Fibroblast of lung (primary cell): ENCODE measurements around the gene OLFM1. TPM values are rescaled to one million over a fixed set of nuclear protein-coding genes. Genes with fewer than 3 reads are reported as not detected.

ENCODE experiments used
- DNase-seq, 2 donors: peaks; one replicate each; pipeline versions ENCODE4 v3.0.0 to v3.0.0-alpha.2; 2010; ENCODE audit warnings: low read depth in 2 of 2
- H2AFZ ChIP-seq: 2 replicates; pipeline ENCODE4 v1.5.1; 2012; ENCODE audit warnings: low read length, control low read depth, inconsistent platforms
- H3K27ac ChIP-seq: 2 replicates; pipeline ENCODE4 v1.5.1; 2011; ENCODE audit warnings: low read length, control low read depth; ENCODE audit not compliant: insufficient read depth
- H3K27me3 ChIP-seq: 2 replicates; pipeline ENCODE4 v1.5.1; 2011; ENCODE audit warnings: mild to moderate bottlenecking, low read length; ENCODE audit not compliant: control insufficient read depth, insufficient read depth
- H3K36me3 ChIP-seq: 2 replicates; pipeline ENCODE4 v1.5.1; 2011; ENCODE audit warnings: low read length; ENCODE audit not compliant: control insufficient read depth, insufficient read depth
- H3K4me1 ChIP-seq: 2 replicates; pipeline ENCODE4 v1.5.1; 2011; ENCODE audit warnings: low read length; ENCODE audit not compliant: control insufficient read depth, insufficient read depth; ENCODE audit errors: extremely low read depth
- H3K4me2 ChIP-seq: 2 replicates; pipeline ENCODE4 v1.5.1; 2011; ENCODE audit warnings: low read length, control low read depth; ENCODE audit not compliant: insufficient read depth; ENCODE audit errors: extremely low read depth
- H3K4me3 ChIP-seq, 4 experiments: fragments of 200-600 bp in 1 of 4; sonication (generic) in 1 of 4; replicated peaks in 1 of 4; 2 replicates each; pipeline ENCODE4 v1.5.1; 2011 to 2016; ENCODE audit warnings: low read length in 4 of 4, low read depth in 3 of 4, mild to moderate bottlenecking in 3 of 4, control low read depth in 2 of 4, inconsistent platforms in 1 of 4, mixed read lengths in 1 of 4; ENCODE audit not compliant: insufficient read depth in 1 of 4; ENCODE audit errors: control extremely low read depth in 1 of 4
- H3K79me2 ChIP-seq: 2 replicates; pipeline ENCODE4 v1.5.1; 2012; ENCODE audit warnings: mild to moderate bottlenecking, low read length, inconsistent platforms; ENCODE audit not compliant: control insufficient read depth, insufficient read depth
- H3K9ac ChIP-seq: 2 replicates; pipeline ENCODE4 v1.5.1; 2011; ENCODE audit warnings: mild to moderate bottlenecking, low read length, control low read depth; ENCODE audit not compliant: insufficient read depth
- H3K9me3 ChIP-seq: 2 replicates; pipeline ENCODE4 v1.5.1; 2012; ENCODE audit warnings: low read depth, low read length; ENCODE audit not compliant: control insufficient read depth, insufficient read depth
- H4K20me1 ChIP-seq: 2 replicates; pipeline ENCODE4 v1.5.1; 2011; ENCODE audit warnings: low read length; ENCODE audit not compliant: control insufficient read depth, insufficient read depth; ENCODE audit errors: extremely low read depth
- EZH2 ChIP-seq: IDR thresholded peaks from 2 replicates; pipeline ENCODE4 v1.5.1; 2012; ENCODE audit warnings: low read length, control low read depth, mild to moderate bottlenecking; ENCODE audit errors: missing control alignments
- polyA plus RNA-seq, 2 donors: library from polyadenylated mRNA; depleted of rRNA in 1 of 2; stranded (reverse) in 1 of 2; unstranded in 1 of 2; fragments of >200 nt; gene quantifications; 2 replicates each; pipeline ENCODE4 v1.2.1, GENCODE V29; 2011 to 2012; ENCODE audit warnings: missing spikeins in 1 of 2
- total RNA-seq: library from RNA; depleted of rRNA; stranded (reverse); fragments of >200 nt; gene quantifications from 2 replicates; pipeline ENCODE4 v1.2.1, GENCODE V29; 2014
- TF ChIP-seq, protein P1 (sequence below), 2 donors: IDR thresholded peaks in 1 of 2; conservative IDR thresholded peaks in 1 of 2; 1 replicate in 1 of 2; 2 replicates in 1 of 2; pipeline ENCODE4 v1.5.1; 2011 to 2012; ENCODE audit warnings: low read length in 2 of 2, control low read depth in 1 of 2, inconsistent platforms in 1 of 2, low read depth in 1 of 2, mild to moderate bottlenecking in 1 of 2

The OLFM1 gene
- total and polyA plus RNA-seq, 2 donors (not counting 1 experiment from before 2014, with no cell fraction given), result 2.0 to 7.6 TPM

DNA sequence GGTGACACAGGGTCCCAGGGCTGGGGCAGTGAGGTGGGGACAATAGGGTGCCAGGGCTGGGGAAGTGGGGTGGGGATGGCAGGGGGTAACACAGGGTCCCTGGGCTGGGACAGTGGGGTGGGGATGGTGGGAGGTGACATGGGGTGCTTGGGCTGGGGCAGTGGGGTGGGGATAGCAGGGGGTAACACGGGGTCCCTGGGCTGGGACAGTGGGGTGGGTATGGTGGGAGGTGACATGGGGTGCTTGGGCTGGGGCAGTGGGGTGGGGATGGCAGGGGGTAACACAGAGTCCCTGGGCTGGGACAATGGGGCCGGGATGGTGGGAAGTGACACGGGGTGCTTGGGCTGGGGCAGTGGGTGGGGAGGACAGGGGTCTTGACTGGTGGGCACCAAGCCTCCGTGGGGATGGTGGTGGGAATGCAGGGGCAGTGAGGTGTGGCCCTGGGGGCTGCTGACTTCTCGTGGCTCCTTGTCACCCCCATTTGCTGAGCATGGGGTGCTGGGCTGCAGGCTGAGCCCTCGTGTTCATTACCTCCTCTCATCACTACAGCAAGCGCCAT lies 41.7 kb downstream of the OLFM1 start:
- DNase-seq, result no peak
- Histone ChIP-seq H3K4me2 (no peak overlapping the region), H3K36me3 (no peaks in the 10 kb centered on the region)

DNA sequence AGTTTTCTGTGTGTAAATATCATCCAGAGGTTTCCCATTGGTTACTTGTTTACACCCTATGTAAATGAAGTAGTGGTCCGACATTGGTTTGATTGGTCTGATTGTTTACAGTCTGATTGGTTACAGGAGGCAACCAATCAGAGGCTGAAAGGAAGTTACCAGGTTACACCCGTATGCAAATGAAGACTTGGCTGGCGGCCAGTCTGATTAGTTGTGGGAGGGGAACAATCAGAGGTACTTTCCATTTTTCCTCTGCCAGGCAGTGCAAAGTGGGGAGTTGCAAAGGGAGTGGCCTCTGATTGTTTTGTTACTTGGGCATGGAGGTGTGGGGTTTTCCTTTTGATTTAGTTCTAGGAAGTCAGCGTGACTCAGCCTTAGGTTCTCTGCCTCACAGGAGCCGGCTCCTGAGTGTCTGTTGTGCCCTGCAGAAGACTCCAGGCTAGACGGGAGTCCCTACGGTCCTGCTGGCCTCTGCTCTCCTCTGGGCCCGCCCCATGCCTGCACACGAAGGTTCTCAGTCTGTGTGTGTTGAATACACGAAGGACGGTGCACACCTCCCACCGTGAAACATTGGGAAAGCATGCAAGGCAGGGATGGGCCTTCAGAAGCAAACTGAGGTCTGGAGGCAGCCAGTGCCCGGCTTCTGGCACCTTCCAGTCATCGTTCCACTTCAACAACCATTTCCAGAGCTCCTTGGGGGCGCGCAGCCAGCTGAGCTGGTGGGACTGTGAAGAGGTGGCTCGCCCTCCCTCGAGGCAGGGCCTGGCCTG lies 42.9 kb downstream of the OLFM1 start:
- Histone ChIP-seq H3K79me2 (no peaks in the 10 kb centered on the region), H3K4me1 (no peaks in the 10 kb centered on the region), H3K4me3 (no peak overlapping the region), H3K27ac (no peak overlapping the region), H3K9me3 (no peaks in the 10 kb centered on the region), H3K27me3 (no peaks in the 10 kb centered on the region), H2AFZ (no peak overlapping the region), H3K9ac (no peak overlapping the region), H3K36me3 (no peaks in the 10 kb centered on the region), H4K20me1 (no peaks in the 10 kb centered on the region), H3K4me2 (no peak overlapping the region)
- TF ChIP-seq EZH2, result no peak
- TF ChIP-seq, protein P1, sequence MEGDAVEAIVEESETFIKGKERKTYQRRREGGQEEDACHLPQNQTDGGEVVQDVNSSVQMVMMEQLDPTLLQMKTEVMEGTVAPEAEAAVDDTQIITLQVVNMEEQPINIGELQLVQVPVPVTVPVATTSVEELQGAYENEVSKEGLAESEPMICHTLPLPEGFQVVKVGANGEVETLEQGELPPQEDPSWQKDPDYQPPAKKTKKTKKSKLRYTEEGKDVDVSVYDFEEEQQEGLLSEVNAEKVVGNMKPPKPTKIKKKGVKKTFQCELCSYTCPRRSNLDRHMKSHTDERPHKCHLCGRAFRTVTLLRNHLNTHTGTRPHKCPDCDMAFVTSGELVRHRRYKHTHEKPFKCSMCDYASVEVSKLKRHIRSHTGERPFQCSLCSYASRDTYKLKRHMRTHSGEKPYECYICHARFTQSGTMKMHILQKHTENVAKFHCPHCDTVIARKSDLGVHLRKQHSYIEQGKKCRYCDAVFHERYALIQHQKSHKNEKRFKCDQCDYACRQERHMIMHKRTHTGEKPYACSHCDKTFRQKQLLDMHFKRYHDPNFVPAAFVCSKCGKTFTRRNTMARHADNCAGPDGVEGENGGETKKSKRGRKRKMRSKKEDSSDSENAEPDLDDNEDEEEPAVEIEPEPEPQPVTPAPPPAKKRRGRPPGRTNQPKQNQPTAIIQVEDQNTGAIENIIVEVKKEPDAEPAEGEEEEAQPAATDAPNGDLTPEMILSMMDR (conservative IDR thresholded peaks at IDR 0.05 in 1 of 2, IDR thresholded peaks at IDR 0.05 in 1 of 2; ENCODE audit: low read depth in 1 of 2, low read length in 2 of 2), result no peak
- peak in 1 of 2 donors; percentile 4 for DNase-seq

More for the DNA sequence above, 41.7 kb downstream of the OLFM1 start:
- H3K9ac ChIP-seq, result no peak overlapping the region
- no peaks in the 10 kb centered on the region for H3K79me2 ChIP-seq
- no peak for TF ChIP-seq EZH2
- TF ChIP-seq, protein P1 (conservative IDR thresholded peaks at IDR 0.05 in 1 of 2, IDR thresholded peaks at IDR 0.05 in 1 of 2; ENCODE audit: low read depth in 1 of 2, low read length in 2 of 2), result no peak
- no peak overlapping the region for H2AFZ ChIP-seq
- no peaks in the 10 kb centered on the region for H3K9me3 ChIP-seq
- no peak overlapping the region for H3K4me3 ChIP-seq
- no peaks in the 10 kb centered on the region for H4K20me1 ChIP-seq
- no peak overlapping the region for H3K27ac ChIP-seq
- H3K4me1 ChIP-seq, result no peaks in the 10 kb centered on the region
- H3K27me3 ChIP-seq, result no peaks in the 10 kb centered on the region

DNA sequence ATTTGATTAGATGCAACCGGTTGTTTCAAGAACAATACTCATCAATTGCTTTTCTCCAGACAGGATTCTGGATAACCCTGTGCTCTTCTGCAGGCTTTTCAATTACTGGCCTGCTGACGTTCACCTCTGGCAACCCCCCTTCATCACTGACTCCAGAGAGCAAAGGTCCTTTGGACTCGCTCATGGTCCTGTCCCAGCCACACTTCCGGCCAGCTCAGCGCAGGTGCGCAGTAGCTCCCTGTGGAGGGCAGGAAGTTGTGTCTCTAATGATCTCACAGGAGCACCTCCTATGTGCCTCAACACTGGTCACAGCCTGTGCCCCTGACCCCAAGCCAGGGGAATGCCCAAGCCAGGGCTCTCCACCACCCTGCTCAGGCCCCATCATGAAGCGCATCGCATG lies 44.0 kb downstream of the OLFM1 start:
- Histone ChIP-seq H3K27ac (no peak overlapping the region), H4K20me1 (no peaks in the 10 kb centered on the region), H2AFZ (no peak overlapping the region), H3K27me3 (no peaks in the 10 kb centered on the region), H3K36me3 (no peaks in the 10 kb centered on the region), H3K9me3 (no peaks in the 10 kb centered on the region), H3K4me1 (no peaks in the 10 kb centered on the region), H3K79me2 (no peaks in the 10 kb centered on the region), H3K4me2 (no peak overlapping the region), H3K4me3 (no peak overlapping the region), H3K9ac (no peak overlapping the region)
- DNase-seq, result no peak
- no peak for TF ChIP-seq EZH2
- TF ChIP-seq, protein P1 (conservative IDR thresholded peaks at IDR 0.05 in 1 of 2, IDR thresholded peaks at IDR 0.05 in 1 of 2; ENCODE audit: low read depth in 1 of 2, low read length in 2 of 2), result no peak
